Stimulated activated CD8-positive, alpha-beta memory T cell treated with anti-CD3 and anti-CD28 coated beads, Interleukin-2, amount 100 ng/mL, for 1 hour (primary cell): Measurements from ENCODE around the gene KRTAP6-2.

Source experiments
- DNase-seq, 2 donors: peaks; one replicate each; pipeline ENCODE4 v3.0.0-alpha.2; 2020; ENCODE audit warnings: low read depth in 2 of 2

The KRTAP6-2 gene

GRCh38 chr21:30598802-30599201 is at the start of gene KRTAP6-2:
Gene KRTAP6-2 (minus strand): TSS chr21:30598902. CDS start chr21:30598874, 28 bp downstream.
- no peak for DNase-seq

GRCh38 chr21:30646904-30647414 is 48.3 kb upstream of the KRTAP6-2 start:
- no peak for DNase-seq

DNA sequence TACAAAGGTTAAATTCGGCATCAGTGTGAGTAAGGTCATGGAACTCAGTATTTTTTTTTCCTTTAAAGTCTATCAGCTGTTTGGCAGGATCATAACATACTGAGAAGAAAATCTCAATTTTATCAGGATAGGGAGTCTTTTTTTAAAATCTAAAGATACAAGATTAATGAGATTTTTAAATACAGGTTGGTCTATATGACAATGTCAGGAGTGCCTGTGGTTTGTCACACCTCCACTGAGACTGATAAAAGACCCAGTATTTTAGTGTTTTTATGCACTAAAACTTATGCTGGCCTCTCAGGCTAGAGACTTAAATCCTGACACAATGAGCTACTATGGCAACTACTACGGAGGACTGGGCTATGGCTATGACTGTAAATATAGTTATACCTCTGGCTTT is 43.9 kb upstream of the KRTAP6-2 start, which contains the start of gene KRTAP20-3:
Gene KRTAP20-3 (plus strand): TSS at position 301 of the 400 bp plus-strand sequence.
- no peak for DNase-seq

GRCh38 chr21:30638686-30639085 is 40.0 kb upstream of the KRTAP6-2 start:
- no peak for DNase-seq

- DNase-seq: no peak
Measured at GRCh38 chr21:30634906-30635305, 36.2 kb upstream of the KRTAP6-2 start, which contains the start of gene KRTAP20-2. Gene KRTAP20-2 (plus strand): TSS chr21:30635206. CDS start chr21:30635264, 58 bp downstream.

GRCh38 chr21:30629200-30629599 is 30.5 kb upstream of the KRTAP6-2 start:
- DNase-seq: no peak

DNA sequence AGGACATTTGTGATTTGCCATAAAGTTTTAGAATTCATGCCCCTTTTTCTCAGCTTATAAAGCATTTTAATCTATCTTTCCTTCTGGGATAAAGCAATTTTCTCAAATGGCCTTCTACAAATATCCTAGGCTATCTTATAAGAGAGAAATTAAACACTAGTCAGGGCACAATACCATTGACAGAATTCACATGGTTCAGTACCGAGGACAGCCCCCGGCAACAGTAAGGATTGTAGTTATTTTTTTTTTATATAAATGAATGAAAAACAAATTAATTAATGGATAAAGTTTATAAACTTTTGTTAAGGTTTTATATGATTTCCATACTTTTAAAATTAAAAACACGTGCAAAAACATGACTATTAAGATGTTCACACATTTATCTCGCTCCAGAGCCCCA is 29.4 kb upstream of the KRTAP6-2 start:
- no peak for DNase-seq

GRCh38 chr21:30625449-30626165 is 26.9 kb upstream of the KRTAP6-2 start:
- no peak for DNase-seq

- DNase-seq: no peak
Measured at GRCh38 chr21:30623362-30623761, 24.7 kb upstream of the KRTAP6-2 start.

- DNase-seq: no peak
Measured at GRCh38 chr21:30620522-30620921, 21.8 kb upstream of the KRTAP6-2 start, which contains the start of gene KRTAP20-4. Gene KRTAP20-4 (plus strand): TSS chr21:30620627.

DNA sequence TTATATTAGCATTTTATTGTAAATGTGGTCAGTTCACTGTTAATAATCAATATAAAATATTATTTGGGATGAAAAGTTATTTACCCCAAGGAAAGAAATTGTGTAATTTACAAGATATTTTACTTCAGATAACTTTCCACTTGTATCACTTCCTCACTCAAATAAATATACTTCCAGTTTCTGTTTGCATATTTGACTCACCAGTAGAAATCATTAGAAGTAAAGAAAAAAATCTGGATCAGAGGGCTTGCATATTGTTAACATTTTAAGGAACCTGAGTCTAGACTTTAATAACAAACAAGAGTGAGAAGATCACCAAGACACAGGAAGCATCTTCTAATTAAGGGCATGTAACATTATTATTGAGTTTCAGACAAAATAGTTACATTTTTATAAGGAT is 21.4 kb upstream of the KRTAP6-2 start:
- no peak for DNase-seq

- no peak for DNase-seq
Measured at GRCh38 chr21:30616125-30616524, 17.4 kb upstream of the KRTAP6-2 start, which contains the start of gene KRTAP20-1. Gene KRTAP20-1 (plus strand): TSS chr21:30616425. CDS start chr21:30616455, 30 bp downstream.

DNA sequence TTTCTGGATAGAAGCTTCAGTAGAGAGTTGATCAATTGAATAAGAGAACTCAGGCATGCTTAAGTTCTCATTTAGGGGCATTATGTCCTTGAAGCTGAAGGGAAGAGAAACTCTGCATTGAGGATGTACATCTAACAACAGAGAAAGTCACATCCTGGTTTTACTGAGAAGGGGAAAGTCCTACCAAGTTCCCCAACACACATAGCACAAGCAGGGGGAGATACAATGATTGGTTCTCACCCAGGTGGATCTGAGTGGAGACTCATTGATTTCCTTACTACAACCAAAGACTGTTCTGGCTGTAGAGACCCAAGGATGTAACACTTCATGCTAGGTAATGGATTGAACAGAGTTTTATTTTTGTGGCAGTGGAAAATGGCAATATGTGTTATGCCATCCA is 16.5 kb upstream of the KRTAP6-2 start:
- no peak for DNase-seq

GRCh38 chr21:30613836-30614235 is 15.1 kb upstream of the KRTAP6-2 start, which contains the start of gene KRTAP6-1:
Gene KRTAP6-1 (minus strand): TSS chr21:30613930. CDS start chr21:30613904, 26 bp downstream.
- no peak for DNase-seq

DNA sequence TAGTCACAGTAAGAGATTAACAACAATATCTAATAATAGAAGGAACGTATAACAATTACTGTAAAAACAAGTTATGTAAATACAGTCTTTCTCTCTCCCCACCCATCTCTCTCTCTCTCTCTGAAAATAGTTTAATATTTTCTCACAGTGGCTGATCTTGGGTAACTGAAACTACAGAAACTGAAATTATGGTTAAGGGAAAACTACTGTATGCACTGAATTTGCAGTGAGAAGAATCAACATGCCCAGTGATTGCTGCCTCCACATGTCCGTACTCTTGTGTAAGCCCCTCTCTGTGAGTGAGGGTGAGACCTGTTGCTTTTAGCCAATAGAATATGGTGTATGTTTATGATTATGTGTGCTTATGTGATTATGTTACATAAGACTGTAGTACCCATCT is 13.4 kb upstream of the KRTAP6-2 start:
- no peak for DNase-seq

DNA sequence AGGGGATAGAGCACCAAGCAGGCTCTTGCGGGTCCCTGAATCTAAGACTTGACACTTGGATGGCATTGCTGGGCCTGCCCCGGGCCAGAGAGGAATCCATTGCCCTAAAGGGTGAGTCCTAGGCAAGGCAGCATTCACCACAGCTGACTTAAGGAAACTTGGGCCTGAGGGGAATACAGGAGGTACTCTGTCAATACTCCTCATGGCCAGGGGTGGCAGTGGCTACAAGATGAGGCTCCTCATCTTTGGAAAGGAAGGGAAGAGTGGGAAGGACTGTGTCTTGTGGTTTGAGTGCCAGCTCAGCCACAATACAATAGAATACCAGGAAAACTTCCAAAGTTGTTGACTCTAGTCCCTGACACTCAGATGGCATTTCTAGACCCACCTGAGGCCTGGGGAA is 7.3 kb upstream of the KRTAP6-2 start:
- no peak for DNase-seq

DNA sequence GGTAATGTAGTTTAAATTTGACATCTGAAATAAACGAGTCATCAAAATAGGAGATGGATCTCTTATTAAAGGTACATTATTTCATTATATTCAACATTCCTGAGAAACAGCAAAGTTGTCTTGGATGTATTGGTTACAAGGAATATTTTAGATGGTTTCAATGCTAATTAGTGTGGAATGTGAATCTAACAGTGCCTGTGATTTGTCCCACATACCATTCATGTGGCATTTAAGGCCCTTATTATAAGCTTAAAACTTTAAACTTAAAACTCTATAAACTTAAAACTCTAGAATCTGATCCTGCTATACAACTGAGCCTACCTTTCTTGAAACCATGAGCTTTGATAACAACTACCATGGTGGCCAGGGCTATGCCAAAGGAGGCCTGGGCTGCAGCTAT is 2.1 kb upstream of the KRTAP6-2 start, which contains the start of gene KRTAP22-1:
Gene KRTAP22-1 (plus strand): TSS at position 301 of the 400 bp plus-strand sequence.
- no peak for DNase-seq

DNA sequence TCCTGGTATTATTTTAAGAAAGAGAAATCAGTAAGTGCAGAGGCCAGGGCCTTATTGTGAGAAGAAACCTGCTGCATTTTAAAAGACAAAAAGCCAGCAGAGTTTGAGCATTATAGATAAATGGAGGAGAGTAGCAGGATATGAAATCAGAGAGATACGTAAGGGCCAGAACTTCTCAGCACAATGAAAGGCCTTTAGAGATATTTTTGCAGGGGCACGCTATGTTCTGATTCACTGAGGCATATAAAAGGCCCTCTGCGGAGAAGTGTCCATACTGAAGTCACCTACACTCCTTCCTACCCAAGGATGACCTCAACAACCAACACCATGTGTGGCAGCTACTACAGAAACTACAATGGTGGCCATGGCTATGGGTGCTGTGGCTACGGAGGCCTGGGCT is 6.6 kb downstream of the KRTAP6-2 start, which contains the start of gene KRTAP6-3:
Gene KRTAP6-3 (plus strand): TSS at position 301 of the 400 bp plus-strand sequence. CDS start 6 bp downstream, at position 307.
- no peak for DNase-seq

DNA sequence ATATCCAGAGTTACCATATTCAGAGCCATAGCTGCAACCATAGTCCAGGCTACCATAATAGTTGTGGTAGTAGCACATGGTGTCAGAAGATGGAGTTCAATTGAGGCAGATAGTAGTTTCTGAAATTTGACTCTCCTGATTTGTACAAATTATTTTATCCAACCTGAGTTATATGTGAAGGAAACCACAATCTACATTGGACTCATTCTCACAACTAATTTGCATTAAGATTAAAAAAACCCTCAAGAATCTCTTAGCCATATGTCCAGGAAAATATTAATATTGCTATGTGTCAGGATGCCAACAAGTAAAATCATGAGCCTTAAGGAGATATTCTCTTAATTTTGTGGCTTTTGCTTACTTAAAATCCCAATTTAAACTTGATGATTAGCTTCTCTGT is 8.4 kb downstream of the KRTAP6-2 start, which contains the start of gene KRTAP22-2:
Gene KRTAP22-2 (minus strand): TSS at position 101 of the 400 bp plus-strand sequence.
- DNase-seq: no peak

DNA sequence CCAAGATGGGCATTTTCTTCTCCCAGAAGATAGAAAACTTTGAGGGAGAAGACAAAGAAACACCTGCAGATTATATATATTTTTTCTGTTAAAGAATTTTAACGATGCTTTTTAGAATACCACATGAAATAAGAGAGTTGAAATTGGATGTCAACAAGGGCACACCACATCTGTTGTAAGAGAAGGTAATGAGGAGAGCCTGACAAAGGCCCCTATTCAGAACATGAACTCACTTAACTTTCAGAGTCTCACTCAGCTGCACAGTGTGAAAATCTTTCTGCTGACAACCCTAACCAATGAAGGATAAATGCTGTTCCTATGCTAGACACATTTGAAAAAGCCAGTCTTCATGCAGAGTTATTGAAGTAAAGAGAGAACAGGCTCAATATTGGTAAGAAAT is 15.8 kb downstream of the KRTAP6-2 start:
- no peak for DNase-seq

DNA sequence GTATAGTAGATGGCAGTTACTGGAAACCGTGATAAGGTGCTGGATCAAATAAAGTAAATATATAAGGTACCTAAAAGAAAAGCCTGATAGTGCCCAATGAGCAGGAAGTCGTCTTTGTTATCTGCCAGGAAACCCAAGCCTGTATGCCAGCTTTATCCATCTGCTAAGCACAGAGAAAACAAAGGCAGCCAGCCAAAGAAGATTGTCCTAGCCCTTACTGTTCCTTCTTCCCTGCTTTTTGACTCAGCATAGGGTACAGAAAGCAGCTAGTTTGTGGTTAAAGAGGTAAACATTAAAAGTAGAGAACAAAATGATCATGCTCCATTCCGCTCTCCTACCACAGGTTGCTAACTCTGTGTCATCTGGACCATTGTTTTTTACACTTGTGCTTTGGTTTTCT is 18.6 kb downstream of the KRTAP6-2 start:
- DNase-seq: no peak

- DNase-seq: no peak
Measured at GRCh38 chr21:30579346-30579745, 19.4 kb downstream of the KRTAP6-2 start.

DNA sequence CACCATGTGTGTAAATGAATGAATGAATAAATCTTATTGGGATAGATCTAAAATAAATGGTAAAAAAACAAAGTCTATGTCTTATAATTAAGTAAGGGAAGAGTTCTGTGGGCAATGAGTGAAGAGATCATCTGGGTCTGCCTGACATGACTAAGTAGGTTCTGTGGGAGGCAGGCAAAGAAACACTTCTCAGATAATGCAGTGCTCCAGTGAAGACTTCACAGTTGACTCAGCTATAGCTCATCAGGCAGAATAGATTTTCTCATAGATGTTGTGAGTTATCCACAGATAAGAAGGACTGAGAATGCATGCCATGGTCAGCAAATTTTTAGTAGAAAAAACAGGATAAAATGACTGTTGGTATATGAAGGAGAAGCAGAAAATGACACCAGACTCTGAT is 20.9 kb downstream of the KRTAP6-2 start:
- no peak for DNase-seq
